LNCAP (cell line): ENCODE results near the gene C2orf74.

Experiments used
- TF ChIP-seq, protein P1 (sequence below): fragments of 450-650 bp; IDR thresholded peaks from 2 replicates; pipeline ENCODE4 v1.5.1; 2017; ENCODE audit warnings: mild to moderate bottlenecking

C2orf74 gene

DNA sequence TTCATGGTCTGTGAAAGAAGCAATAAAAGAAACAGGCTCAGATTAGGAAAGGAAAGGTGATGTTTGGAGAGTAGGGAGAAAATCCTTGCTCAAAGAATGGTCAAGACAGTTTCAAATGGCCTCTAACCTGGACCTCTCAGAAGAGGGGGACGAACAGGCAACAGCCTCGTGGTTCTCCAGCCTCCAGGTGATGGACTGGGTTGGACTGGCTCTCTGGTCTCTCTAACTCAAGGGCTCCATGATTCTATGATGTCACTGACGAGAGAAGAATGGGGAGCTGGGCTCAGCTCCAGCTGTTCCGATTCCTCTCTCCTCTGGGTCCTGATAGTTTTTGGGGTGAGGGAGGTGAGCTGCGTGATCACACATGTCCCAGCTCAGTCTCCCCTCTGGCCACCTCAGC, at the start of gene C2orf74:
TSS of gene C2orf74 (plus strand) at position 301 of the 400 bp plus-strand sequence. CDS start 327 bp downstream, outside the sequence.
- TF ChIP-seq, protein P1, sequence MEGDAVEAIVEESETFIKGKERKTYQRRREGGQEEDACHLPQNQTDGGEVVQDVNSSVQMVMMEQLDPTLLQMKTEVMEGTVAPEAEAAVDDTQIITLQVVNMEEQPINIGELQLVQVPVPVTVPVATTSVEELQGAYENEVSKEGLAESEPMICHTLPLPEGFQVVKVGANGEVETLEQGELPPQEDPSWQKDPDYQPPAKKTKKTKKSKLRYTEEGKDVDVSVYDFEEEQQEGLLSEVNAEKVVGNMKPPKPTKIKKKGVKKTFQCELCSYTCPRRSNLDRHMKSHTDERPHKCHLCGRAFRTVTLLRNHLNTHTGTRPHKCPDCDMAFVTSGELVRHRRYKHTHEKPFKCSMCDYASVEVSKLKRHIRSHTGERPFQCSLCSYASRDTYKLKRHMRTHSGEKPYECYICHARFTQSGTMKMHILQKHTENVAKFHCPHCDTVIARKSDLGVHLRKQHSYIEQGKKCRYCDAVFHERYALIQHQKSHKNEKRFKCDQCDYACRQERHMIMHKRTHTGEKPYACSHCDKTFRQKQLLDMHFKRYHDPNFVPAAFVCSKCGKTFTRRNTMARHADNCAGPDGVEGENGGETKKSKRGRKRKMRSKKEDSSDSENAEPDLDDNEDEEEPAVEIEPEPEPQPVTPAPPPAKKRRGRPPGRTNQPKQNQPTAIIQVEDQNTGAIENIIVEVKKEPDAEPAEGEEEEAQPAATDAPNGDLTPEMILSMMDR = no peak

DNA sequence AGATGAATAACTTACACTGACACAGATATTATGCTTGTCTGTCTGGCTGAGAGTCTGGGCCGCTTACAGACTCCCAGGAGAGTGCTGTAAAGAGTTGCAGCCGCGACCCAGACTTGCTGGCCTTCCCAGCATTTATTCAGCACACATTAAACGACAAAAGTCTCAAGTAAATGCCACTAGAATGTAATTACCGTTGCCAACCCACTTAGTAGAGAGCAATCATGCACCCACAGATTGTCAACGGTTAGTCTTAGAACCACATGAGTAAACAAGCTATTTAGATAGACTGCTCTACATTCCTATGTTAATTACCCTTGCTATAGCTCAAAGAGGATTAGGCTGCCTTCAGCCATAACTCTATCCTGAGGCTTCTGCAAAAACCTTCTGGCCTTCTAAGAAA, 47.8 kb upstream of the C2orf74 start:
- TF ChIP-seq, protein P1 = no peak

DNA sequence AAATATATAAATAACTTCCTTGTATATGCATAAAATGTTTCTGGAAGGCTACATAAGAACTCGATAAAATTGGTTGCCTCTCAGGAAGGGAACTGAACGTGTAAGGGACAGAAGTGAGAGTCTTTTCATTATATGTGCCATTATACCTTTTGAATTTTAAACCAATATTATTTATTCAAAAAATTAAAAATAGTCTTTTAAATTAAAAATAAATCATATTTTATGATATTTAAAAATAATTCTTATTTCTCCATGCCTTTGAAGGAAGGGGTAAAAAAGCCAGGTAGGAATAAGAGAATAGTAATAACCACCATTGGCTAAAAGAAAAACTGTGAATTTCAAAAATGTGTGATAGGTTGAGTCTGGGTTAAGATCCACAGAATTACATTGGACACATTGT, 45.7 kb upstream of the C2orf74 start:
- TF ChIP-seq, protein P1 = no peak

DNA sequence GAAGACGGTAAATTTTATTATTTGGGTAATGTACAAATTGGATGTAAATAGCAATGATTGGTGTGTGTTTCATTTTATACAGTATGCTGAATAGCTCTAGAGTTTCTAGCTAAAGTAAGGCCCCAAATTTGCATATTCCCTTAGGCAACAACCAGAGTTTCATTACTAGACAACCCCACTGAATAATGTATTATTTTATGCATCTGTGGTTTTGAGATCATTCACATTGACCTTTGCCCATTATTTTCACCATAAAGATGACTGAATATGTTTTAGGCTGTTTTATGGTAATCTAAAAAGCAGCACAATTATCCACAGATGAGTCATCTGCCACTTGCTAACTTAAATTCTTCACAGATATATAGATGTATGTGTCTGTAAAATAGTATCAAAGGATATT, 44.5 kb upstream of the C2orf74 start:
- TF ChIP-seq, protein P1 = no peak

DNA sequence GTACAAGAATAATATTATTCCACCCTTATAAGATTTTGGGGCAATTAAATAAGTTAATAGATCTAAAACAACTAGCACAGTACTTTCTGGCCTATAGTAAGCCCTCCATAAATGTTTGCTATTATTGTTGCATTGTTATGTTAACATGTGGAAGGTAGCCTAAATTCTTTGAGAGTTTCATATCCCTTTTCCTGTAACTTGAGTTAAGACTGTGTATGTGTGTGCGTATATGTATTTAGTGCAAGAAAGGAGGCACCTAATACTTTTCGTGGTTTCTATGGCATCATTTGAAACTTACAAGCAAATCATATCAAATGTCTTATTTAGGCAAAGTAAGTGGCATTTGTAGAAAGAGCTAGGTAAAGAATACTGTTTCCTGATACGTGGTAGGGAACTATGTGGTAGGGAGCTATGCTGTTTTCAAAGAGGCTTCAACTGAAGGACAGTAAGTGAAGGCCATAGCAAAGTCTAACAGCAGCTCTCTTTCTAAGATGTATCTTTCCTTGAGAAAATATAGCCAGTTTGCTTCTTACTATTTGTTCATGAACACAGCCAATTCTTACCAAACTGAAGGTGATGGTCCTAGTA, 36.8 kb upstream of the C2orf74 start:
- TF ChIP-seq, protein P1 = no peak

DNA sequence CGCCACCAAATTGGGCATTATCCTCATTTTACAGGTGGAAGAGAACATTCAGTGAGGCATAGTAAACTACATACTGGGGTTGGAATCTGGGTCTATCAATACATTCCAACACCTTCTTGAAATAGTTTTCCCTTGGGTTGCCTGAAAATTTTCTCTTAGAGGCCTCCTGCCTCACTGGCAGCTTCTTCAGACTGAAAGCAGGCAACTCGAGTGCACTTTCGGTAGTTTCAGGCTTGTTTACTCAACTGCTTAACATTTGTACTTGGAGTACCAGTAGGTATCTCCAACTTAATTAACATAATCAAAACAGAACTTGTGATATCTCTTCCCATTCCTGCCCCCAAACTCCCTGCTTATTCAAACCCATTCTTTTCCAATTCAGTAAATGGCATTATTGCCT, 36.2 kb upstream of the C2orf74 start:
- TF ChIP-seq, protein P1 = no peak

DNA sequence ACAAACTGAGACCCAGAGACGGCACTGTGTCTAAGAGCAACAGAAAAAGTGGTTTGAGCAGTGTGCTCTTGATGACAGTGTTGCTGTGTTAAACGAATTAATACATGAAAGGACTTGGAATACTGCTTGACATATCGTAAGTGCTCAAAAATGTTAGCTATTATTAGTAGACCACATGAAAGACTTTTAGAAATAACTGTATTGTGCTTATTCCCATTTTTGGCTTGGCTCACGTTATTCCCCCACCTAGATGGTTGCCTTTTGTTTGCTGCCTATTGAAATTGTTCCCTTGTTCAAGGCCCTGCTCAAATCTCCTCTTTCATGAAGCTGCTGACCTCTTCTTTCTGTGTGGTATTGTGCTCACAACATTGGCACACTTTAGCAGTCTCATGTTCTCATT, 27.8 kb upstream of the C2orf74 start:
- TF ChIP-seq, protein P1 = no peak

DNA sequence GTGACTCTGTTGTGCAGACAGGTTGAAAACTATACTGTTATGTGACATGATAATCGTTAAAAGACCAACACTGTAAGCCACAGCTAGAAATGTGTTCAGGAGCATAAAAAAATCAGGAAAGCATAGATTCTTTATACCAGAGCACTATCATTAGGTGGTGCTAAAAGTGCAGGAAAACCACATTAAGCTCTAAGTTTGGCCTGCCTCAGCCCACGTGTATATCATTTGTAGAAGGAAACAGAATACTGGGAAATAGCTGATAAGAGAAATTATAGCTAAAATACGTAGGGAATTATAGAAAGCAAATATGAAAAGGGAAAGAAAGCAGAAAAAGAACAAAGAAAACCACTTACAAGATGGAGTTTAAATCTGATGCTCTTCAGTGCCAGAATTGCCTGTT, 26.5 kb upstream of the C2orf74 start:
- TF ChIP-seq, protein P1 = peak; percentile 28; the same call in 1 of the 2 replicates
